Stimulated activated CD4-positive, alpha-beta T cell treated with anti-CD3 and anti-CD28 coated beads, Interleukin-4, amount 100 ng/mL, for 4 hours (primary cell): ENCODE results near the gene PFKFB2.

ENCODE experiments used
- DNase-seq, 2 experiments: peaks; one replicate each; pipeline ENCODE4 v3.0.0-alpha.2; 2020

PFKFB2 gene

DNA sequence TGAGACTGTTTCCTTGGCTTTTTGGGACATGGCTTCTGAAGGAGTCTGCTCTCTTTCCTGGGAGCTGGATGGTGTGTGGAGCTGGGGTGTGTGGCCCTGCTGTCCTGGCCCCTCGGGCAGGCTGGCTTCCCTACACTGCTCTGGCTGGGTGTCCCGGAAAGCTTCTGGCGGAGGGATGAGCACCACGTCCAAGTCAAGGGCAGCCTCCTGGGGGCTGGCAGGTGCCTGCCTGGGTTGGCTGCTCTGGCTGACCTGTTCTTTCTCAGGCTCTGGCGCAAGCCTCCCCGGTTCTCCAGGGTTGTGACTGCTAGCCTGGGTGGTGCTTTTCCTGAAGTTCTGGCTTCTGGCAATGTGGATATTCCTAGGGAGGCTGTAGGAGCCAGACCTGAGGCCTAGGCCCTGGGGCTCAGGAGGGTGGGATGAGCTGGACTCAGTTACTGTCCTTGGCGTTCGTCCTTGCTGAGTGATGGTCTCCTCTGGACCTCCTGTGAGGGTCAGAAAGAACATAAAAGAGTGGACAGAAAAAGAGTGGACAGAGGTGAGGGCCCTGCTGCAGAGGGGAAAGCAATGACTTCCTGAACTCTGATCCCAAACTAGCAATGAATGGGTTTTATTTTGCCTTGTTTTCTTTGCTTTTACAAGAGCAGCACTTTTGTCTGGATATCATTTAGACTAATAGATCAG, 29.9 kb upstream of the PFKFB2 start:
- no peak for DNase-seq

DNA sequence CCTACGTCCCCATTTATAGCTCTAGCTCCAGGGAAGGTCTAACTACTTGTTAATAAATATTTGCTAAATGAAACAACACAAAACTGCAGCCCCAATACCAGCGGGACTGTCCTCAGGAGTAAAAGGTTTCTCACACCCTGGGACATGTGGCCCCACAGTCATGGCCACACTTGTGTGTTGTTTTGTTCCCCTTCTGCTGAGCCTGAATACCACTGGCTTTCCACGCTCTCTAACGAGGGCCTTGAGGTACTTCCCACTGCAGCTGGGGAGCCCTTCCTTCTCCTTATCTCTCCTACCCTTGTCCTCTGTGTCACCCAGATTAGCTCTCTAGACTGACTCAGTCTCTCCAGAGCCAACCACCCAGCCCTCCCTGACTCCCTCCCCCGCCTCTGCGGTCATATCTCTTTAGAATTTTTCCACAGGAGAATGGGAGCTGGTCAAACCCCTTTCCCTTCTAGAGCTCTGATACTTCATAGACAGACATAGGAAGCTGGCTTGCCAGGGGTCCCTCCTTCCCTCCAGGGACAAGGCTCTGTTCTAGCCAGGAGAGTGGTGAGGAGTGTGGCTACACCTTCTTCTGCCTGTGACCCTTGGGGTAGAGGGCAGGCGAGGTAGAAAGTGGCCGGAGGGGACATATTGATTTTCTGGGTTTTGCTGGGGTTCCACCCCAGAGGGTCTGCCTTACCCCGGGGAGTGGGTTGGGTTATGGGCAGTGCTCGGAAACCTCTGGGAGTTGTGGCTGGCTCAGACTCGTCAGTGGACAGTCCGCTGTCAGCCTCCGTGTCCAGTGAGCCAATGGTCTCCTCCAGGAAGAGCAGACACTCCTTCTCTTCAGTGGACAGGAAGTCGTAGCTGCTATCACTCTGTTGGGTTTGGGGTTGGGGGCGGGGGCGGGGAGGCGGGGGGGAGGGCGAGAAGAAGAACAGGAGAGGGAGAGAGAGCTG, 28.6 kb upstream of the PFKFB2 start:
- DNase-seq: no peak

DNA sequence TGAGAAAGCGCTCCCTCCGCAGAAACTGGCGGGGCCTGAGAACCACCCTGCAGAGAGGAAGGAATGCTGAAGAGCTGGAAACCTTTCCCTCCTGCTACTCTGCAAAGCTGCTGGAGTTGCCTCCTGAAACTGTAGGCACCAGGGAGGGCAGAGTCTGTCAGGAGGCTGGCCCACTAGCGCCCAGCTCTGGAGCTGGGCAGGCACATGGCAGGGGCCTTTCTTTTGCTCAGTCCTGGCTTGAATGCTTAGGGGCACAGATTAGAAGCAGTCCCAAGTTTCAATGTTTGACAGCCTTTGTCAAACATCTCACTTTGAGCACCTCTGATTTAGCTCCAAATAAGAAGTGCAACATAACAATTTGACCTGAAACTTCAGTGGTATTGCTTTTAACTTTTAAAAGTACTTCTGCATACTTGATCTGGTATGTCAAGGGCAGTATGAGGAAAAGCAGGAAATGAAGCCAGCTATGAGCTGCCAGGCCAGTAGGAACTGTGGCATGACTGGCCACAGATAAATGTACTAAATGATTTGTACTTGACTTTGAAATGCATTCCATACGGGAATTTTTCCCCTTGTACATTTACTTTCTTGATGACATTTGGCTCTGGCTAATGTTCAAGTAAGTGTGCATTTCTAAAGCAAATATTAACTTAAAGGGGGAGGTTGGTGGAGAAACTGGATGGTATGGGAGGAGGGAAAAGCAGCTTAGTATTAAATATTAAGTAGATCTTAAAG, 27.8 kb upstream of the PFKFB2 start:
- no peak for DNase-seq

DNA sequence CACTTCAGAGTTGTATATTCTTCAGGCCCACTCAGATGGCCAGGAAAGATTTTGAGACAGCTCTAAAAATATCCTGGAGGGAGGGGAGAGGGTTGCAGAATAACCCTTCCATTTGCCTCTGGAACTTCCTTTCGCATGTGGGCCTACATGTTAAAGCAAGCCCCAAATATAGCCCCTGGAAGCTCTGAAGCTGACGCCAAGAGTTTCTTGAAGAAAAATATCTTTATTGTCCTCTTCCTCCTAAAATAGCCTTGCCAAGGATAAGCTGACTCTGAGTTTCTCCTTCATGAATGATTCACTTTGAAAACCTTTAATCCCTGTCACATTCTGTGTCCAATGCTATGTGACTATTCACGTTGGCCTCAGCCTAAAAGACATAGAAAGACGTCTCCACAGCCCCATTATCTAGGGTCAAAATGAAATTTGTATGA, 27.0 kb upstream of the PFKFB2 start:
- DNase-seq: no peak

DNA sequence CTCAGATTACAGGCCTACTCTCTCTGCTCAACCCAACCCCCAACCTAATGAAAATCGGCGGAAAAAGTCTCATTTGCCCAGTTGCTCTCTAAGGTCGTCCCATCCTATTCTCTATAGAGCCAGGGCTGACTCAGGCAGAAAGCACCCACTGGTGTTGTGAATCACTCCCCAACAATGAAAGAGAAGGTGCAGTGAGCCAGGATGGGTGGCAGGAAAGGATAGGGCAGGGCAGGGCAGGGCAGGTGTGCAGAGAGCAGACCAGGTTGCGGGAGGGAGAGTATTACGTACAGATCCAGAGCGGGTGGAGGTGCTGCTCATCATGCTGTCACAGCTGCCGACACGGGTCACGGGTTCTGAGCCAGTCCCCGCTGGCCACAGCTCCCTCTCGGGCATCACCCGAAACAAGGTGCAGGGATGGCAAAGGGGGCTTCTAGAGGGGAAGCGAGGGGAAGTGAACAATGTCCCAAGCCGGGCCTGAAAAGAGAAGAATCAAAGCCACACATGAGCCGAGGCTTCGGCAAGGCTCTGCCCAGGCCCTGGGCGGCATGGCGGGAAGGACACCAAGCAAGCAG, 25.8 kb upstream of the PFKFB2 start:
- no peak for DNase-seq

DNA sequence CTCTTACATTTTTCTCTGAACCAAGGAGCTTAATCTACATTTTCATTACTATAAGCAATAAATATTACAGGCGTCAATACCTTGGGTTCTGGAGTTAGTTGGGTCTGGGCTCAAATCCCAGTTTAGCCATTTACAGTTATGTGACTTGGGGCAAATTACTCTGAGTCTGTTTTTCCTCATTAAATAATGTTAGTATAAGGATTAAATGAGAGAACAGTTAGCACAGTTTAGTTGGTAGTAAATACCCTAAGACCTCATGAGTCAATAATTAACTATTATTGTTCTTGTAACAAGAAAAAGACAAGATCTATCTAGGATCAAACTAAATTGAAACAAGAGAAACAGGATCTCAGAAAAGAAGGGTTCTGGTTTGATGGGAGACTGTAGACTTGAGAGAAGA, 25.2 kb upstream of the PFKFB2 start:
- no peak for DNase-seq

DNA sequence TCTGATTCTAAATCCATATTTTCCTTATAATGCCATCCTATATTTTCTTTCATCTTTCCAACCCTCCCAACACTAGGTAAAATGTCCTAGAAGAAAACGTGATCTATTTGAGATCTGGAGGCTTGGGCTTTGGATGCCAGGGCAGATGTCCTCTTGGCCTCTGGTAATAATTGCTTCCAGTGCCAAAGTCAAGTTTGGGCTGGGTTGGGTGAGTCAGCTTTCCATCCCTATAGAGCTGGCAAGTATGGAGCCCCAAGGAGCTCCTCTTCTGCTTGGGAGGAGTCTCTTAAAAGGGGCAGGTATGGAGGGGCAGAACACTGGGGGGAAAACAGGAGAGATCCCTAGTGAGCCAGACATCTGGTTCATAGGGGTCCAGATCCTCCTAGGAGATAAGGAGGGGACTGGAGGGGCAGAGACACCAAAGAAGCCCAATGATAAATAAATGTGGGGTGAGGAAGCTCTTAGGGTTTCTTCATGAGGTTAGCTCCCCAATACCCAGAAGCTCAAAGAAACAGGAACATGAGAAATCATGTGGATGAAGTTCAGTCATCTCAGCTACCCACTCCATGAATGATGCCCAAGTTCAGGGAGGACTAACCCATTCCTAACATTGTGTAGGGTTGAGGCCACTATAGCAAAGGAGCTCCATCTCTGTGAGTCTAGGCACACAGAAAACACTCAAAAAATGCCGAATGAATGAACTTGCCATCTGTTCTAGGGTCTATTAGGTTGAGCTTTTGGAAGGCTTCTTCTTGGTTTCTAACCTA, 24.0 kb upstream of the PFKFB2 start:
- DNase-seq: no peak

DNA sequence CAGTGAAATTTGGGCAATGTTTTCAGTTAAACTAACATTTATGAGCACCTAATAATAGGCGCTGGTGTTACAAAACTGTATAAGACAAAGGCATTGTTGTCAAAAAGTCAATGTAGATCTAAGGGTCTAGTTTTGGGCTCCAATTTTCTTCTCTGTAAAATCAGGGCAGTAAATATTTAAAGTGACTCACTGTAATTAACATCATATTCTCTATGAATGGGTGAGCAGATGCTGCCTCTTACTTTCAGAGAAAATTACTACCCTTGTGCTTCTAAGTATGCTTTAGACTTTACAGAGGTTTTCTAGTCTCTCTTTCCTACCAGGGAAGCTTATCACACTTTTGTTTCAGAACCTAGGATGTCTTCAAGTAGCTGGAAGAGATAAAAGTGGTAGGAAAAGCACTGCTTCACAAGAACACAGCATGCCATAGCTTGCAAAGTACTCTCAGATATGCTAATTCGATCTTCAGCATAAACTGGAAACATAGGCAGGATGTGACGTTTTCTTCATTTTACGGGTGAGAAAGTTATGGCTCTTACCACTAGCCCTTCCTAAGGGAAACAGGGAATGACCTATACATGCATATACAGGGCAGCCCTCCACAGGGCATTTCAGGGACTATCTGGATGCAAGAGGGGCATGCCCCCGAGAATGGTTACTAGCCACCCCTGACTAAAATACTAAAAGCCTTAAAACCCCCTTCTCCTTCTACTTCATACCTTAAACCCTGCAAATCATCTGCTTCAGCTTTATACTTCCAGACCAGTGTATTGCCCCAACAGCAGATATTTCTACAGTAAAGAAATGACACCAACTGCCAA, 23.2 kb upstream of the PFKFB2 start:
- DNase-seq: no peak

DNA sequence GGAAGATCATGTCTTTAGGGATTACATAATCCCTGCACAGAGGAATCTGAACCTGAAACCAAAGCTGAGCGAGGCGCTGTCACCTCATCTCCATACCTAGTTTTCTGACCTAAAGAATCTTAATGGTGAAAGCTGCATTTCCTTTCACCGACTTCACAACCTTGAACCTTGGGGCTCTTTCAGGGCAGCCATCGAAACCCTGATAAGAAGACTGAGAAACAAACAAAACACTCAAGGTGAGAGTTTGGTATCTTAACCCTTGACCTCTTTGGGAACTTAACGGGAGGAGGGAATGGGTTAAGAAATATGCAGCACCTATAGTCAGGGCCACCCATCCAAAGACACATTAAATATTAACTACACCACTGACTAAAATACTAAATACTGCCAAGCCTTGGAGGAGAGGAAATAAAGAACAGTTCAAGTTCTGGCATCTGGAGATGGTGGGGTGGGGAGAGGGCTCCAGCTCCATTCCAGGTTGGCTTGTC, 22.5 kb upstream of the PFKFB2 start:
- no peak for DNase-seq

DNA sequence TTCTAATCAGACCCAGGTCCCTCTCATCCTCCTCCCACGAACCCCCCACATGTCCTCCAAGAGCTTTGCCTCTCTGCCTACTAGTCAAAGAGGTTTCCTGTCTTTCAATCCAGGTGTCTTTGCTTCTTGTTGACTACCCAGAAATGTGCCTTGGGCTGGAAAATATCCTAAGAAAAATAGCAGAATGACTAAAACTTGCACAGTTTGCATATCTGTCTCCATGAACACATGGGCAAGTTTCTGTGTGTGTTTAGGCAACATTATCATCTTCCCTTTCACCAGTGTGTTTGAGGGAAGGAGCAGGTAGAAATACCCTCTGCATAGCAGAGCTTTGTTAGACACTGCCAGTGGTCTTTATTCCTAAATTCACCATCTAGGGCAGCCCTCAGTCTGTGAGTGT, 22.1 kb upstream of the PFKFB2 start:
- DNase-seq: no peak

DNA sequence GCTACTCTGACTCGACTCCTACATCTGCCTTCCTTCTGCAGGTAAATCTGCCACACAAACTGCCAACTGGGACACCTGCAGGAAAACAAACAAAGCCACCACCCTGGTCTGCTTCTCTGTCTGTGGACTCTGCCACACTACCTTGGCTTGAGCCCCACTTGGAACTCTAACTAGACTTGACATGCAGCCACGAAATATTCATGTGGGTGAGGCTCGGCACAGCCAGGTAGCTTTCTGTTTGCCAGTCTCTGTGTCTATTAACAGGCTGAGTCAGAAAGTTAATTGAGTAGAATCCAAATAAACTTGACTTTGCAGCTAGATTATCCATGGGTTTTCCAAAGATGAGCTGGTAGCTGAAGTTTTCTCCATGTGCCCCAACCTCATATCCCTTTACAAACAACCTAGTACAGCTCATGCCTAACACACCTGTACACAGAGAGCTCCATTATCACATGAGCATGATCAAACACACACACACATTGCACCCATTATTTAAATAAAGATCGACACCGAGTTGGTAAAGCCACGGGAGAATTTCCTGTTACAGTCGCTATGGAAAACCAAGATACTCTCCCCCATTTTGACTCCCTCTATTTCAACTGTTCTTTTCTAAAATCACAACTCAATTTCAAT, 21.3 kb upstream of the PFKFB2 start:
- no peak for DNase-seq

DNA sequence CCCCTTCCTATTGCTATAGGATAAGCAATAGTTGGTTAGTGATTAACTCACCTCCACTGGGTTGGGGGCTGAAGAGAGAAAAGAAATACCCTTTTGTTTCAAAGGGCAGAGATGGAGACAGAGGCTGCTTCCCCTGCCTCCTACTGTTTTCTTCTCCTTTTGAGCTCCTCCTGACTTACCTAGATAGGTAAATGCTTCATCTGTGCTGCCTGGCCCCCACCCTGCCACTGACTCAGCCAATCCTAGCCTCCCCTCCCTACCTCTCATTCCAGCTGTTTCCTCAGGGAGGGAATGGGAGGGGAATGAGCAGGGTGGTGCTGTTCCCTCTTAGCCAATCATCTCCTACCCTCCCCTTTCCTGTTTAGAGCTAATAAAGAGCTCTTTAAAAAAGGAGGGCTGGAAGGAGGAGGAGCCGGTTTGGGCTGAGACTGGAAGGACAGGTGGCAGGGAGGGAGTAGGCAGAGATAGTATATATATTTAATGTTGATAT, 20.5 kb upstream of the PFKFB2 start, which contains the start of gene C1orf116:
TSS of gene C1orf116 (minus strand) at position 229 of the 490 bp plus-strand sequence. CDS start 5,158 bp downstream, outside the sequence.
- no peak for DNase-seq

DNA sequence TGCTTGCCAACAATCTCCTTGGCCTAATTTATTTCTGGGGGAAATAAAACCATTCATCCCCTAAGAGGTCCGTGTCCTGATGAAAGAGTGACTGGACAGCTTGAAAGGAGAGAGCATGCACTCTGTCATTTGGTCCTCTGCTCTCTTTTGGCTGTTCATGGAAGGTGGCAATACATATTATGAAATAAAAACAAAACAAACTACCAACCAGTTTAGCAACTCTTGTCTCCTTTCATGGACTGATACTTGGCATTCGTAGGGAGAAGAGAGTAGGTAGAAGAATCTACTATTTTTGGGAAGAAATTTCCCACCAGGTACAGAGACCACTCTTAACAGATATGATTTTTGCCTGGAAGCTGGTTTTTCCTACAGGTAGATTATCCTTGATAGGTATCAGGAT, 19.8 kb upstream of the PFKFB2 start:
- DNase-seq: no peak

DNA sequence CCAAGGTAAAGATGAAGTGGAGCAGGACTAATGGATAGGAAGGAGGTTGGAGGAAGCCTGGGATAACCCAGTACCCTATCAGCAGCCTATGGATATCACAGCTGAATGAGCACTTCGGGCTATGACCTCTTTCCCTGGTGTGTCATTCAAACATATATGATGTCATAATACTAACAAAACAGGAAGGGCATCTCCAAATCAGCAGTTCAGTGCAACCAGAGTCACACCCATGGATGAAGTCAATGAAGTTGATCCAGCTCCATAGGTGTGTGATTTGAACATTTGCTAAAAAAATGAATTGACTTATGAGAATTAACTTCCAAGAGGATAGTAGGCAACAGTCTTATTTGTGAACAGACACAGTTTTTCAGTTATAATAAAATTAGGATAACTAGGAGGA, 18.9 kb upstream of the PFKFB2 start:
- no peak for DNase-seq

DNA sequence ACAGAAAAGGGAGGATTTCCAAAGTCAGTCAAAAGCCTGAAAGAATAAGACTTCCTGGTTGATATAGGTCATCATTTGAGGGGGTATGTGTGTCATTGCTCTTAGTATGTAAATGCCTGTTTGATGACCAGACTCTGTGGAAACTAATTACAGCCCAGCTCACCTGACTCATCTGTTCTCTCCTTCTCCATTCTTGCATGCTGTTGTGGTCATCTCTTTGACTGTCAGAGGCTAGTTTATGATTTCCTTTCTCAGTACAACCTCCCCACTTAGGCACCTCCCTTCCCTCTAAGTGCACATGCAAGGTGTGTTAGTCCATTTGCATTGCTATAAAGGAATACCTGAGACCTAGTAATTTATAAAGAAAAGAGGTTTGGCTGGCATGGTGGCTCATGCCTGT, 18.1 kb upstream of the PFKFB2 start:
- no peak for DNase-seq

DNA sequence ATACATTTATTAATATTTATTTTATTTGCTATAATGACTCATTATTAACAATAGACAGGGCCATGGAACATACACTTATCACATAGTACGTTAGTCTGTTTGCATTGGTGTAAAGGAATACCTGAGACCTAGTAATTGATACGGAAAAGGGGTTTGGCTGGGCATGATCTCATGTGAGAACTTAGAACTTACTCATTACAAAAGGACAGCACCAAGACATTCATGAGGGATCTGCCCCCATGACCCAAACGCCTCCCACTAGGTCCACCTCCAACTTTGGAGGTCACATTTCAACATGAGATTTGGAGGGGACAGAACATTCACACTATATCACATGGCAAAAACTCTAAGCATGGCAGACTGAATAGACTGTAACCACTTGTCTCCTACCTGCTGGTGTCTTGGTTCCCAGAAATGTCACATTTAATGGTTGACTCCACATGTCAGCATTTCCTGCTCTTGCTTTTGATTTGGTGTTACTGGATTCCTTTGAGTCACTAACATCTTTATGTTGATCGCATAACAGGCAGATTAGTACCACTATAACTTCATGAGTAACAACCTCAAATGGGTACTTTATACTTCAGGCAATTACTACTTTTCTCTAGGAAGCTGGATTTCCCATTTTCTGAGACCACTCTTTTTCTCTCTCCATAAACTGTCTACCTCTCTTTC, 17.1 kb upstream of the PFKFB2 start:
- no peak for DNase-seq

DNA sequence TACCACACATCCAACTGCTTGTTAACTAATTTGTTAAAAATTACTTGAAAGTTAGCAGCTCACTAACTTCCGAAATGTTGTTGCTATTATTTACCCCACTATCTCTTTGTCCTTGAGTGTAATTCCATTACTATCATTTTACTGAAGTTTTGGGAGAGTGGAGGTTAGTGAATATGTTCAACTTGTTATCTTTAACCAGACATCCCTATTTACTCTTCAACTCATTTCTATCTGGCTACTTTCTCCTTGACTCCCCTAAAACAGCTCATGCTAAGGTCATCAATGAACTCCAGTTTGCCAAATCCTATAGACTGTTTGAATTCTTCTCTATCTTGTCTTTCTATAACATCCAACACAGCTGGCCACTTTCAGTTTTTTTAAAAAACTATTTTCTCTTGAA, 16.2 kb upstream of the PFKFB2 start:
- no peak for DNase-seq

DNA sequence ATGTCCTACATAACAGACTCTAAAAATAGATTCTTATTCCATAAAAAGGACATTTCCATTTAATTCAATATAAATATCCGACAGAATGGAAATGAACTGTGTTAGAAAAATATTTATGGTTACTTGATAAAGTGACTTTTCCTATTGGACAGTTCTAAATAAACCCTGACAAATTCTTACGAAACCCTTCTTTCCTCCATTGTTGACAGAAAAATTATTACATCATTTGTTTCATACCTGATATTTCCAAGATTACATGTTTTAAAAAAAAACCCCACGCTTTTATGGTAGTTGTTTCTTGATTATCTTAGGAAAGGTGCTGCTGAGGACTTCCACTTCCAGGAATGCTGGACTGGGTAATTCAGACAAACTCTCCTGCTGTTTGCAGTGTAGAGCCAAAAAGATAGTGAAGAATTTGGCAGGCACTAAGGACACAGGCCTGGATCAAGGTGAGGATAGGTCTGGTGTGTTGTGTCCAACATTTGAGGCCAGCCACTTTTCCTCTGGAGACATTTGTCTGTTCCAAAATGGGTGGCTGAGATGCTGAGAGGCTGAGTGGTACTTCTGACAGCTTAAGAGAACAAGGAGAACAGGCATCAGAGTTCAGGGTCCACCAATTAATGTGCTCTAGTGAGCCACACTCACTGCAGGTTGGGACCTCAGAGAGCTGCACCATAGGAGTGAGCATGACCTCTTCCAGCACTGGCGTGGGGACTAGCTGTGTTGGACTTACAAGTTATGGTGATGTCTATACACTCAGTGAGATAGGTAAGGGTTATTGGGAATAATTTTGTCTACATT, 13.5 kb upstream of the PFKFB2 start:
- DNase-seq: no peak

DNA sequence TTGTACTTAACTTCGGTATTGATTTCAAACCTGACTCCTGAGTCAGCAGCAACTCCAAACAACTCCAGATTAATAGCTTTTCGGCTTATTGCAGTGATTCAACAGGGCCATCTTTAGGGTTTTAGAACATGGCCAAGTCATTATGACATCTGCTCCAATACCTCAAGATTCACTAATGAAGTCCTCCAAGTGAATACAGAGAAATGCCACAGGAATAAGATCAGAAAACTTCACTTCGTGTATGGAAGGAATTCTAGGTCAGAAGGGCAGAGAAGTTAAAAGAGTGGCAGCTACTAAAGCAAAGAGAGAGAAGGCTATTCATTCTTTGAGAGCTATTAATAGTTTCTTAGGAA, 12.9 kb upstream of the PFKFB2 start:
- DNase-seq: no peak
